ENCODE results near the gene RPL11.

The RPL11 gene

GRCh38 chr1:23719162-23719820, 27.7 kb downstream of the RPL11 start:
- DNase-seq (ENCODE audit: extremely low spot score), result no peak
- POLR2A ChIA-PET, result interaction anchor here (0.9 kb wide), 1 partner anchor 28 kb away, joined by 3 read pairs; the partner anchor contains the start of gene RPL11
- CTCF ChIA-PET, result interaction anchor here (0.6 to 1.1 kb wide), 2 partner anchors 9 to 39 kb away, joined by 3 to 6 read pairs; no protein-coding TSS in a partner anchor
- no peak for TF ChIP-seq FOXM1 (IDR thresholded peaks at IDR 0.05; ENCODE audit: borderline replicate concordance)
- TF ChIP-seq L3MBTL2 (conservative IDR thresholded peaks at IDR 0.05), result no peak
- TF ChIP-seq TARDBP (IDR thresholded peaks at IDR 0.05), result no peak
- TF ChIP-seq BHLHE40 (IDR thresholded peaks at IDR 0.05; ENCODE audit: borderline replicate concordance), result no peak
- no peak for TF ChIP-seq PKNOX1 (IDR thresholded peaks at IDR 0.05)
- no peak for TF ChIP-seq CTBP1 (IDR thresholded peaks at IDR 0.05; ENCODE audit: borderline replicate concordance)
- TF ChIP-seq LEF1 (IDR thresholded peaks at IDR 0.05; ENCODE audit: borderline replicate concordance), result no peak
- no peak for TF ChIP-seq FOXK2 (IDR thresholded peaks at IDR 0.05)
- no peak for TF ChIP-seq ZNF384 (IDR thresholded peaks at IDR 0.05)
- TF ChIP-seq ELF4 (IDR thresholded peaks at IDR 0.05), result no peak
- TF ChIP-seq SUZ12 (IDR thresholded peaks at IDR 0.05), result no peak
- TF ChIP-seq NFRKB (IDR thresholded peaks at IDR 0.05), result no peak
- TF ChIP-seq FOXA1 (IDR thresholded peaks at IDR 0.05), result no peak
- no peak for TF ChIP-seq ARNT (IDR thresholded peaks at IDR 0.05)
- TF ChIP-seq HDGF (IDR thresholded peaks at IDR 0.05; ENCODE audit: borderline replicate concordance), result no peak

GRCh38 chr1:23720256-23720995, 28.8 kb downstream of the RPL11 start:
- DNase-seq (ENCODE audit: extremely low spot score), result no peak
- POLR2A ChIA-PET, result no interaction called here
- CTCF ChIA-PET, result no interaction called here
- TF ChIP-seq FOXA1 (IDR thresholded peaks at IDR 0.05) (no peak), TARDBP (IDR thresholded peaks at IDR 0.05) (no peak), L3MBTL2 (conservative IDR thresholded peaks at IDR 0.05) (no peak), BHLHE40 (IDR thresholded peaks at IDR 0.05; ENCODE audit: borderline replicate concordance) (no peak), LEF1 (IDR thresholded peaks at IDR 0.05; ENCODE audit: borderline replicate concordance) (no peak), FOXK2 (IDR thresholded peaks at IDR 0.05) (no peak), HDGF (IDR thresholded peaks at IDR 0.05; ENCODE audit: borderline replicate concordance) (no peak), CTBP1 (IDR thresholded peaks at IDR 0.05; ENCODE audit: borderline replicate concordance) (no peak), PKNOX1 (IDR thresholded peaks at IDR 0.05) (no peak), ARNT (IDR thresholded peaks at IDR 0.05) (no peak), NFRKB (IDR thresholded peaks at IDR 0.05) (no peak)

- no peak for DNase-seq (ENCODE audit: extremely low spot score)
- ChIA-PET POLR2A (no interaction called here), CTCF (interaction anchor here (0.6 kb wide), 1 partner anchor 101 kb away, joined by 5 read pairs; no protein-coding TSS in a partner anchor)
- TF ChIP-seq PKNOX1 (IDR thresholded peaks at IDR 0.05), result no peak
- no peak for TF ChIP-seq CTBP1 (IDR thresholded peaks at IDR 0.05; ENCODE audit: borderline replicate concordance)
- no peak for TF ChIP-seq ELF4 (IDR thresholded peaks at IDR 0.05)
- TF ChIP-seq FOXA1 (IDR thresholded peaks at IDR 0.05), result no peak
- no peak for TF ChIP-seq NFRKB (IDR thresholded peaks at IDR 0.05)
- TF ChIP-seq ZNF384 (IDR thresholded peaks at IDR 0.05), result no peak
- TF ChIP-seq L3MBTL2 (conservative IDR thresholded peaks at IDR 0.05), result no peak
- no peak for TF ChIP-seq TARDBP (IDR thresholded peaks at IDR 0.05)
- TF ChIP-seq ARNT (IDR thresholded peaks at IDR 0.05), result no peak
- TF ChIP-seq SUZ12 (IDR thresholded peaks at IDR 0.05), result no peak
- TF ChIP-seq FOXK2 (IDR thresholded peaks at IDR 0.05), result no peak
- no peak for TF ChIP-seq LEF1 (IDR thresholded peaks at IDR 0.05; ENCODE audit: borderline replicate concordance)
- no peak for TF ChIP-seq SP1 (IDR thresholded peaks at IDR 0.05)
- no peak for TF ChIP-seq HDGF (IDR thresholded peaks at IDR 0.05; ENCODE audit: borderline replicate concordance)
- TF ChIP-seq BHLHE40 (IDR thresholded peaks at IDR 0.05; ENCODE audit: borderline replicate concordance), result no peak
- no peak for TF ChIP-seq FOXM1 (IDR thresholded peaks at IDR 0.05; ENCODE audit: borderline replicate concordance)
Measured at GRCh38 chr1:23722652-23723051, 31.0 kb downstream of the RPL11 start.

GRCh38 chr1:23726686-23727085, 35.1 kb downstream of the RPL11 start:
- CTCF ChIA-PET, result no interaction called here
- POLR2A ChIA-PET, result no interaction called here

More at GRCh38 chr1:23726686-23727085, 35.1 kb downstream of the RPL11 start:
- TF ChIP-seq FOXM1 (IDR thresholded peaks at IDR 0.05; ENCODE audit: borderline replicate concordance) (no peak), L3MBTL2 (conservative IDR thresholded peaks at IDR 0.05) (no peak), BHLHE40 (IDR thresholded peaks at IDR 0.05; ENCODE audit: borderline replicate concordance) (no peak), SP1 (IDR thresholded peaks at IDR 0.05) (no peak), FOXA1 (IDR thresholded peaks at IDR 0.05) (no peak), ARNT (IDR thresholded peaks at IDR 0.05) (no peak), LEF1 (IDR thresholded peaks at IDR 0.05; ENCODE audit: borderline replicate concordance) (no peak), FOXK2 (IDR thresholded peaks at IDR 0.05) (no peak), NFRKB (IDR thresholded peaks at IDR 0.05) (no peak), CTBP1 (IDR thresholded peaks at IDR 0.05; ENCODE audit: borderline replicate concordance) (no peak), TARDBP (IDR thresholded peaks at IDR 0.05) (no peak), HDGF (IDR thresholded peaks at IDR 0.05; ENCODE audit: borderline replicate concordance) (no peak), ZNF384 (IDR thresholded peaks at IDR 0.05) (no peak), SUZ12 (IDR thresholded peaks at IDR 0.05) (no peak), ELF4 (IDR thresholded peaks at IDR 0.05) (no peak), PKNOX1 (IDR thresholded peaks at IDR 0.05) (no peak)
- no peak for DNase-seq (ENCODE audit: extremely low spot score)
